ENCODE measurements around the gene NOTCH2.

GRCh38 chr1:119898530-119898929 is 170.9 kb downstream of the NOTCH2 start:
- TF ChIP-seq CTCF (IDR thresholded peaks at IDR 0.05 in 2 of 3, conservative IDR thresholded peaks at IDR 0.05 in 1 of 3; ENCODE audit: borderline replicate concordance in 1 of 3, insufficient read depth in 1 of 3, low read depth in 2 of 3, low read length in 2 of 3) = no peak
- TF ChIP-seq ZNF274 (IDR thresholded peaks at IDR 0.05; ENCODE audit: low read depth, low read length) = no peak
- no peak for TF ChIP-seq EZH2phosphoT487 (IDR thresholded peaks at IDR 0.05; ENCODE audit: borderline replicate concordance)
- TF ChIP-seq POLR2A (IDR thresholded peaks at IDR 0.05; ENCODE audit: borderline replicate concordance, extremely low read depth, insufficient read depth, insufficient read length) = no peak
- no peak for TF ChIP-seq EZH2 (IDR thresholded peaks at IDR 0.05)
- TF ChIP-seq CBX3 (IDR thresholded peaks at IDR 0.05; ENCODE audit: low read depth) = no peak
- TF ChIP-seq EGR1 (IDR thresholded peaks at IDR 0.05; ENCODE audit: low read depth) = no peak
- TF ChIP-seq POLR2AphosphoS5 (IDR thresholded peaks at IDR 0.05; ENCODE audit: low read depth, low read length) = no peak
- no peak for TF ChIP-seq MAX (IDR thresholded peaks at IDR 0.05)

Data from HCT116 (cell line).